Parathyroid adenoma (tissue), 2 donors: ENCODE measurements around the gene HOXB9.
A peak's percentile ranks its signal among the peaks of the same experiment; 100 is the strongest.

Experiments used
- H2AFZ ChIP-seq: fragments of 300-600 bp; sonication (generic); one replicate; pipeline ENCODE4 v1.7.0; 2017; ENCODE audit warnings: antibody characterized with exemption, mild to moderate bottlenecking
- H3K27ac ChIP-seq: fragments of 300-600 bp; sonication (generic); one replicate; pipeline ENCODE4 v1.7.0; 2017
- H3K27me3 ChIP-seq: fragments of 300-600 bp; sonication (generic); one replicate; pipeline ENCODE4 v1.7.0; 2017; ENCODE audit warnings: low read length; ENCODE audit not compliant: control insufficient read depth, insufficient read depth
- H3K36me3 ChIP-seq: fragments of 300-600 bp; sonication (generic); one replicate; pipeline ENCODE4 v1.7.0; 2017; ENCODE audit warnings: low read length; ENCODE audit not compliant: control insufficient read depth, insufficient read depth
- H3K4me1 ChIP-seq: fragments of 300-600 bp; sonication (generic); one replicate; pipeline ENCODE4 v1.7.0; 2017; ENCODE audit warnings: control low read depth
- H3K4me2 ChIP-seq: fragments of 300-600 bp; sonication (generic); one replicate; pipeline ENCODE4 v1.7.0; 2017; ENCODE audit warnings: low read length
- H3K4me3 ChIP-seq: fragments of 300-600 bp; sonication (generic); one replicate; pipeline ENCODE4 v1.7.0; 2017; ENCODE audit warnings: low read depth, low read length
- H3K79me2 ChIP-seq: fragments of 300-600 bp; sonication (generic); one replicate; pipeline ENCODE4 v1.7.0; 2017; ENCODE audit warnings: control low read depth
- H3K9ac ChIP-seq: fragments of 300-600 bp; sonication (generic); one replicate; pipeline ENCODE4 v1.7.0; 2017; ENCODE audit warnings: mild to moderate bottlenecking
- H3K9me3 ChIP-seq: fragments of 300-600 bp; sonication (generic); one replicate; pipeline ENCODE4 v1.7.0; 2017; ENCODE audit warnings: low read length; ENCODE audit not compliant: control insufficient read depth
- TF ChIP-seq, protein P1 (sequence below): fragments of 300-600 bp; sonication (generic); IDR thresholded peaks from one replicate; pipeline ENCODE4 v1.7.0; 2017; ENCODE audit warnings: antibody characterized with exemption, mild to moderate bottlenecking
- donor health status: primary hyperparathyroidism.

The HOXB9 gene

DNA sequence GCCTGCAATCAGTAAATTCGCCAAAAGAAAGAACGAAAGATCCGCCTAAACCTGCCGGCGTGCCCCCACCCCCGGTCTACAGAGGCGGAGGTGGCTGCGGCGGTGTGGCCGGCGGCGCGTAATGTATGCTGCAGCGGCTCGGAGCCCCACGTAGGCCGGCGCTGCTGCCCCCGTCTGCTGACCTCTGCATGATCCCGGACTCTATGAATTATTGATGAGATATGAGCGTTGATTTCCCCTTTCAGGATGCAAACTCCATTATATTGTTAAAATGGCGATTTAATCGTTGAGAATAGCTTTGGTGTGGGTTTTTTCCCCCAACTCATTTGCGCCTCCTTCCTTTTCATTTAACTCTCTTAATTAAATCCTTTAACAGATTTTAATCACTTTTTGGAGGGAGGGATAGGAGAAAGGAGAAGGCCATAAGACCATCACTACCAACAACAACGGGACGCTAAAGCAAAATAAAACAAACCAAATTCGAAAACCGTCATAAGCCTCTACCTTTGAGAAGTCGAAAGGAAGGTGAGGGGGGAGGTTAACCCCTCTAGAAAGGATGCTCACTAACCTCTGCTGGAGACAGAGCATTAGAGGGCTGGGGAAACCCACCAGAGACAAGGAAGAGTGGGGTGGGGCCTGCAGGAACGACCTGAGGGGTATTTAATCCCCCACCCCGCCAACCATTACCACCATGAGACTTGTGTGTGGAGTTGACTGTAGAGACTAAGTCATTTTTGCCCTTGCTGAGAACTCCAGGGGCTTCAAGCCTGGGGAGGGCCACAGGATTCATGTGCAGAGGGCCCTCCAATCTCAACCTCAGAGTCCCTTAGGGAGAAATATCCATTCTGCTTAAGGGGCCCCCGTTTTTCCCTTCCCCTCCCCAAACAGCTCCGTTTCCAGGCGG lies 39.6 kb downstream of the HOXB9 start:
- TF ChIP-seq, protein P1, sequence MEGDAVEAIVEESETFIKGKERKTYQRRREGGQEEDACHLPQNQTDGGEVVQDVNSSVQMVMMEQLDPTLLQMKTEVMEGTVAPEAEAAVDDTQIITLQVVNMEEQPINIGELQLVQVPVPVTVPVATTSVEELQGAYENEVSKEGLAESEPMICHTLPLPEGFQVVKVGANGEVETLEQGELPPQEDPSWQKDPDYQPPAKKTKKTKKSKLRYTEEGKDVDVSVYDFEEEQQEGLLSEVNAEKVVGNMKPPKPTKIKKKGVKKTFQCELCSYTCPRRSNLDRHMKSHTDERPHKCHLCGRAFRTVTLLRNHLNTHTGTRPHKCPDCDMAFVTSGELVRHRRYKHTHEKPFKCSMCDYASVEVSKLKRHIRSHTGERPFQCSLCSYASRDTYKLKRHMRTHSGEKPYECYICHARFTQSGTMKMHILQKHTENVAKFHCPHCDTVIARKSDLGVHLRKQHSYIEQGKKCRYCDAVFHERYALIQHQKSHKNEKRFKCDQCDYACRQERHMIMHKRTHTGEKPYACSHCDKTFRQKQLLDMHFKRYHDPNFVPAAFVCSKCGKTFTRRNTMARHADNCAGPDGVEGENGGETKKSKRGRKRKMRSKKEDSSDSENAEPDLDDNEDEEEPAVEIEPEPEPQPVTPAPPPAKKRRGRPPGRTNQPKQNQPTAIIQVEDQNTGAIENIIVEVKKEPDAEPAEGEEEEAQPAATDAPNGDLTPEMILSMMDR = no peak
- peak overlapping the region; percentile 94 for H3K4me3 ChIP-seq
- peak overlapping the region; percentile 98 for H3K4me2 ChIP-seq
- H3K4me1 ChIP-seq = no peaks in the 10 kb centered on the region
- H3K36me3 ChIP-seq = no peaks in the 10 kb centered on the region
- H3K27ac ChIP-seq = no peak overlapping the region
- no peak overlapping the region for H2AFZ ChIP-seq
- H3K79me2 ChIP-seq = no peaks in the 10 kb centered on the region
- no peaks in the 10 kb centered on the region for H3K9me3 ChIP-seq
- H3K27me3 ChIP-seq = no peaks in the 10 kb centered on the region
- no peak overlapping the region for H3K9ac ChIP-seq

DNA sequence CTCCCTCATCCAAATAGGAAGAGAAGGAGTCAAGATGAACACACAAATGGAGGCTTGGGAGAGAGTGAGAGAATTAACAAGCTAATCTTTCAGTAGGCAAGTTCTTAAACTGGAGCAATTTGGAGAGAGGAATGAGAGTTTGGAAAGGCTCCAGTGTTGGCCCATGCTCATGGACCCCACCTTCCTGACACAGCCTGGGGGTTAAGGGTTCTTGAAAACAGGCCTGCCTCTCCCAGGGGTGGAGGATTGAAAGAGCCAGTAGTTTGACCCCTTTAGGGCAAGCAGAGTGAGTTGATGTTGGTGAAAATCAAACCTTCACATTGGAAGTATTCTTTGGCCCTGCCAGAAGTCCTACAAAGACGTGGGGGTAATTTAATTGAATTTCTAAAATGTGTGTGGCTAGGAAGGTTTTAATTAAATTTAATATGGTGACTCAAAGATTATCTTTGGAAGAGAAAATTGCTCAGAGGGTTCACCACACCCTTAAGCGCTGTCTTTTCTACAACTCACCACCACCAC lies 41.9 kb downstream of the HOXB9 start:
- Histone ChIP-seq H3K4me3 (no peak overlapping the region), H3K4me1 (no peaks in the 10 kb centered on the region)

DNA sequence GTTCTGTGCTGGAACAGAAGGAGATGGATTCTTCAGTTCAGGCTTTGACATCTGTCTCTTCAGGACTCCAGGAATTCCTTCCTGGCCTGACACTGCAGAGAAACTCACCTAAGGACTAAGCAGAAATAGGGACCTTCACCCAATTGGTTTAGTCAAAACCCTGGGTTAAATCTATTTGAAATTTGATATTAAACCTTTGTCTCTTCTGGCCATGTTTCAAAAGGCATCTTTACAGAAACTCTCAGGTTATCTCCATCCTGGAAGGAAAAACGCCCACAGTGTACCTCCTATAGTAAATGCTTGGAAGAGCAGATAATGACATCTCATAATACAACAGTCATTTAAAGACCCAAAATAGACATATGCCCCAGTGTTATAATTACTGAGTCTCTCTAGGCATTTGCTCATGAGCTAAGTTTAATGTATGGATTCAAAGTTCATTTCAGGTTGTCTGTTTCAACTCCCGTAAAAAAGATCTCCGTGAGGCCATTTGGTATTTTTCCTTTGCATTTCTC lies 42.4 kb downstream of the HOXB9 start:
- Histone ChIP-seq H3K36me3 (no peaks in the 10 kb centered on the region), H3K4me3 (no peak overlapping the region), H3K27ac (no peak overlapping the region), H3K4me1 (no peaks in the 10 kb centered on the region), H3K9me3 (no peaks in the 10 kb centered on the region), H3K79me2 (no peaks in the 10 kb centered on the region), H2AFZ (no peak overlapping the region), H3K27me3 (no peaks in the 10 kb centered on the region), H3K4me2 (no peak overlapping the region), H3K9ac (no peak overlapping the region)
- TF ChIP-seq, protein P1 = no peak

More for the DNA sequence above, 41.9 kb downstream of the HOXB9 start:
- no peaks in the 10 kb centered on the region for H3K9me3 ChIP-seq
- no peak overlapping the region for H3K27ac ChIP-seq
- H2AFZ ChIP-seq = no peak overlapping the region
- H3K27me3 ChIP-seq = no peaks in the 10 kb centered on the region
- H3K4me2 ChIP-seq = no peak overlapping the region
- TF ChIP-seq, protein P1 = no peak
- H3K9ac ChIP-seq = no peak overlapping the region
- H3K79me2 ChIP-seq = no peaks in the 10 kb centered on the region
- no peaks in the 10 kb centered on the region for H3K36me3 ChIP-seq

DNA sequence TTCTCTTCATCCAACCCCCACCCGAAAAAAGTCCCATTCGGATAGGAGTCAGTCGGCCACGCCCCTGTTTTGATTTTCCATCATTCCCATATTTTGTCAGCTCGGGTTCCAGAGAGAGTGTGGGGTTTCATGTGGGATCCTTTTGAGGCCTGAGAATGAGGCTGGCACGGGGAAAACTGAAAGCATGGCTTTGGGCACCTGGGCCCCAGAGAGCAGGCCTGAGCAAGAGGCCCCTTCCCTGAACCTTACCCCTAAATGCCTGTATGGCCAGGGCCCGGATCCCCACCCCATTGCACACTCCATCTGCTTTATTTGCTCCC lies 43.4 kb downstream of the HOXB9 start:
- Histone ChIP-seq H3K4me3 (peak overlapping the region; percentile 68), H3K9ac (no peak overlapping the region), H3K36me3 (no peaks in the 10 kb centered on the region), H3K4me1 (no peaks in the 10 kb centered on the region), H2AFZ (no peak overlapping the region), H3K27me3 (no peaks in the 10 kb centered on the region), H3K27ac (no peak overlapping the region), H3K4me2 (peak overlapping the region; percentile 77), H3K79me2 (no peaks in the 10 kb centered on the region), H3K9me3 (no peaks in the 10 kb centered on the region)
- TF ChIP-seq, protein P1 = no peak
